Measurements from ENCODE around the gene TMPRSS3.

The TMPRSS3 gene

GRCh38 chr21:42427809-42428419 lies 32.1 kb upstream of the TMPRSS3 start:
- Histone ChIP-seq H3K27ac (ENCODE audit: low read length) (no peak overlapping the region), H3K9me3 (ENCODE audit: control insufficient read depth, insufficient read depth, low read length) (no peaks in the 10 kb centered on the region), H3K4me3 (ENCODE audit: low read length) (no peak overlapping the region), H3K4me1 (ENCODE audit: control insufficient read depth, insufficient read depth, low read length) (no peaks in the 10 kb centered on the region), H3K36me3 (ENCODE audit: control insufficient read depth, insufficient read depth, low read length) (no peaks in the 10 kb centered on the region), H3K27me3 (ENCODE audit: control insufficient read depth, insufficient read depth, low read length) (no peaks in the 10 kb centered on the region)
- WGBS (ENCODE audit: insufficient coverage, insufficient read length): no CpG with 5 or more reads among the region's 10 CpGs
- DNase-seq (ENCODE audit: low read depth, low spot score): no peak

GRCh38 chr21:42426876-42427480 lies 31.1 kb upstream of the TMPRSS3 start:
- Histone ChIP-seq H3K9me3 (ENCODE audit: control insufficient read depth, insufficient read depth, low read length) (no peaks in the 10 kb centered on the region), H3K27ac (ENCODE audit: low read length) (no peak overlapping the region), H3K36me3 (ENCODE audit: control insufficient read depth, insufficient read depth, low read length) (no peaks in the 10 kb centered on the region), H3K4me3 (ENCODE audit: low read length) (no peak overlapping the region), H3K27me3 (ENCODE audit: control insufficient read depth, insufficient read depth, low read length) (no peaks in the 10 kb centered on the region), H3K4me1 (ENCODE audit: control insufficient read depth, insufficient read depth, low read length) (no peaks in the 10 kb centered on the region)
- no peak for DNase-seq (ENCODE audit: low read depth, low spot score)
- WGBS (ENCODE audit: insufficient coverage, insufficient read length): no CpG with 5 or more reads among the region's 10 CpGs

GRCh38 chr21:42426424-42426823 lies 30.6 kb upstream of the TMPRSS3 start:
- Histone ChIP-seq H3K27me3 (ENCODE audit: control insufficient read depth, insufficient read depth, low read length) (no peaks in the 10 kb centered on the region), H3K27ac (ENCODE audit: low read length) (no peak overlapping the region), H3K36me3 (ENCODE audit: control insufficient read depth, insufficient read depth, low read length) (no peaks in the 10 kb centered on the region), H3K9me3 (ENCODE audit: control insufficient read depth, insufficient read depth, low read length) (no peaks in the 10 kb centered on the region), H3K4me3 (ENCODE audit: low read length) (no peak overlapping the region), H3K4me1 (ENCODE audit: control insufficient read depth, insufficient read depth, low read length) (no peaks in the 10 kb centered on the region)
- no peak for DNase-seq (ENCODE audit: low read depth, low spot score)
- no CpG with 5 or more reads among the region's 7 CpGs for WGBS (ENCODE audit: insufficient coverage, insufficient read length)

- H3K4me3 ChIP-seq (ENCODE audit: low read length): no peak overlapping the region
- H3K4me1 ChIP-seq (ENCODE audit: control insufficient read depth, insufficient read depth, low read length): no peaks in the 10 kb centered on the region
- H3K27ac ChIP-seq (ENCODE audit: low read length): no peak overlapping the region
- no peaks in the 10 kb centered on the region for H3K36me3 ChIP-seq (ENCODE audit: control insufficient read depth, insufficient read depth, low read length)
- no peak for DNase-seq (ENCODE audit: low read depth, low spot score)
- no peaks in the 10 kb centered on the region for H3K9me3 ChIP-seq (ENCODE audit: control insufficient read depth, insufficient read depth, low read length)
- H3K27me3 ChIP-seq (ENCODE audit: control insufficient read depth, insufficient read depth, low read length): no peaks in the 10 kb centered on the region
- no CpG with 5 or more reads among the region's 4 CpGs for WGBS (ENCODE audit: insufficient coverage, insufficient read length)
Observed at GRCh38 chr21:42425591-42425990, 29.7 kb upstream of the TMPRSS3 start.

GRCh38 chr21:42424914-42425541 lies 29.2 kb upstream of the TMPRSS3 start:
- no peak for DNase-seq (ENCODE audit: low read depth, low spot score)
- Histone ChIP-seq H3K4me3 (ENCODE audit: low read length) (no peak overlapping the region), H3K27me3 (ENCODE audit: control insufficient read depth, insufficient read depth, low read length) (no peaks in the 10 kb centered on the region), H3K9me3 (ENCODE audit: control insufficient read depth, insufficient read depth, low read length) (no peaks in the 10 kb centered on the region), H3K4me1 (ENCODE audit: control insufficient read depth, insufficient read depth, low read length) (no peaks in the 10 kb centered on the region), H3K27ac (ENCODE audit: low read length) (no peak overlapping the region), H3K36me3 (ENCODE audit: control insufficient read depth, insufficient read depth, low read length) (no peaks in the 10 kb centered on the region)
- no CpG with 5 or more reads among the region's 12 CpGs for WGBS (ENCODE audit: insufficient coverage, insufficient read length)

GRCh38 chr21:42423685-42424084 lies 27.8 kb upstream of the TMPRSS3 start:
- H3K36me3 ChIP-seq (ENCODE audit: control insufficient read depth, insufficient read depth, low read length): no peaks in the 10 kb centered on the region
- H3K27me3 ChIP-seq (ENCODE audit: control insufficient read depth, insufficient read depth, low read length): no peaks in the 10 kb centered on the region
- no CpG with 5 or more reads among the region's 2 CpGs for WGBS (ENCODE audit: insufficient coverage, insufficient read length)
- H3K27ac ChIP-seq (ENCODE audit: low read length): no peak overlapping the region
- no peaks in the 10 kb centered on the region for H3K4me1 ChIP-seq (ENCODE audit: control insufficient read depth, insufficient read depth, low read length)
- H3K4me3 ChIP-seq (ENCODE audit: low read length): no peak overlapping the region
- no peak for DNase-seq (ENCODE audit: low read depth, low spot score)
- H3K9me3 ChIP-seq (ENCODE audit: control insufficient read depth, insufficient read depth, low read length): no peaks in the 10 kb centered on the region

GRCh38 chr21:42423197-42423675 lies 27.4 kb upstream of the TMPRSS3 start:
- WGBS (ENCODE audit: insufficient coverage, insufficient read length): no CpG with 5 or more reads among the region's 10 CpGs
- H3K4me1 ChIP-seq (ENCODE audit: control insufficient read depth, insufficient read depth, low read length): no peaks in the 10 kb centered on the region
- H3K27ac ChIP-seq (ENCODE audit: low read length): no peak overlapping the region
- no peak for DNase-seq (ENCODE audit: low read depth, low spot score)
- no peaks in the 10 kb centered on the region for H3K9me3 ChIP-seq (ENCODE audit: control insufficient read depth, insufficient read depth, low read length)
- no peaks in the 10 kb centered on the region for H3K36me3 ChIP-seq (ENCODE audit: control insufficient read depth, insufficient read depth, low read length)
- no peak overlapping the region for H3K4me3 ChIP-seq (ENCODE audit: low read length)
- no peaks in the 10 kb centered on the region for H3K27me3 ChIP-seq (ENCODE audit: control insufficient read depth, insufficient read depth, low read length)

GRCh38 chr21:42421018-42421793 lies 25.4 kb upstream of the TMPRSS3 start:
- no peak overlapping the region for H3K4me3 ChIP-seq (ENCODE audit: low read length)
- no peaks in the 10 kb centered on the region for H3K9me3 ChIP-seq (ENCODE audit: control insufficient read depth, insufficient read depth, low read length)
- WGBS (ENCODE audit: insufficient coverage, insufficient read length): no CpG with 5 or more reads among the region's 3 CpGs
- no peaks in the 10 kb centered on the region for H3K27me3 ChIP-seq (ENCODE audit: control insufficient read depth, insufficient read depth, low read length)
- H3K36me3 ChIP-seq (ENCODE audit: control insufficient read depth, insufficient read depth, low read length): no peaks in the 10 kb centered on the region
- H3K27ac ChIP-seq (ENCODE audit: low read length): no peak overlapping the region
- H3K4me1 ChIP-seq (ENCODE audit: control insufficient read depth, insufficient read depth, low read length): no peaks in the 10 kb centered on the region
- DNase-seq (ENCODE audit: low read depth, low spot score): no peak

- H3K4me1 ChIP-seq (ENCODE audit: control insufficient read depth, insufficient read depth, low read length): peaks cover 3% of the 10 kb centered on the region
- no peak for DNase-seq (ENCODE audit: low read depth, low spot score)
- H3K4me3 ChIP-seq (ENCODE audit: low read length): no peak overlapping the region
- H3K27me3 ChIP-seq (ENCODE audit: control insufficient read depth, insufficient read depth, low read length): no peaks in the 10 kb centered on the region
- H3K36me3 ChIP-seq (ENCODE audit: control insufficient read depth, insufficient read depth, low read length): no peaks in the 10 kb centered on the region
- whole genome bisulfite sequencing (ENCODE audit: insufficient coverage, insufficient read length): no CpG with 5 or more reads among the region's 6 CpGs
- no peak overlapping the region for H3K27ac ChIP-seq (ENCODE audit: low read length)
- H3K9me3 ChIP-seq (ENCODE audit: control insufficient read depth, insufficient read depth, low read length): no peaks in the 10 kb centered on the region
Observed at GRCh38 chr21:42419845-42420244, 24.0 kb upstream of the TMPRSS3 start.

- Histone ChIP-seq H3K27ac (ENCODE audit: low read length) (no peak overlapping the region), H3K9me3 (ENCODE audit: control insufficient read depth, insufficient read depth, low read length) (no peaks in the 10 kb centered on the region), H3K4me3 (ENCODE audit: low read length) (no peak overlapping the region), H3K4me1 (ENCODE audit: control insufficient read depth, insufficient read depth, low read length) (peaks cover 3% of the 10 kb centered on the region), H3K36me3 (ENCODE audit: control insufficient read depth, insufficient read depth, low read length) (no peaks in the 10 kb centered on the region), H3K27me3 (ENCODE audit: control insufficient read depth, insufficient read depth, low read length) (no peaks in the 10 kb centered on the region)
- no CpG with 5 or more reads among the region's 4 CpGs for WGBS (ENCODE audit: insufficient coverage, insufficient read length)
- no peak for DNase-seq (ENCODE audit: low read depth, low spot score)
Observed at GRCh38 chr21:42418886-42419285, 23.0 kb upstream of the TMPRSS3 start.

Data from iPS DF 6.9 (cell line).